ENCODE results near the gene DBF4. TPM values are rescaled to one million over a fixed set of nuclear protein-coding genes. Genes with fewer than 3 reads are reported as not detected.
"Not testable (repeated sequence)": the region's sequence is repeated elsewhere in the genome, so short reads cannot be mapped to it uniquely, and the experiment has no call there.

DBF4 gene
- total and polyA plus RNA-seq, 2 of the 4 experiments (the other 2 are of a cell fraction), result 6.4 to 7.2 TPM

- BruUV-seq (replicated peaks); H4K91ac ChIP-seq (ENCODE audit: insufficient read depth, low read depth, low read length); H3K4me2 ChIP-seq (ENCODE audit: low read depth, low read length); CTCF ChIA-PET; H2AK9ac ChIP-seq (replicated peaks; ENCODE audit: low read depth, low read length, poor library complexity); H3K9me1 ChIP-seq (ENCODE audit: insufficient read depth, low read length); H2AK5ac ChIP-seq (ENCODE audit: low read depth, low read length); H3K18ac ChIP-seq (ENCODE audit: low read depth, low read length); H3K4me1 ChIP-seq (ENCODE audit: control insufficient read depth, insufficient read depth, low read length); H3K23ac ChIP-seq (ENCODE audit: low read depth, low read length); DNase-seq; in situ Hi-C loops (cut with MboI; ENCODE audit: low sequenced_read_pairs); H3K9ac ChIP-seq (ENCODE audit: low read depth, low read length); H3K27ac ChIP-seq (ENCODE audit: insufficient read depth, low read length); intact Hi-C loops (cut with micrococcal nuclease); H3K4ac ChIP-seq (ENCODE audit: low read depth, low read length); ATAC-seq (ENCODE audit: low read depth); H3K36me3 ChIP-seq (ENCODE audit: control insufficient read depth, insufficient read depth, low read length); H3K9me3 ChIP-seq (ENCODE audit: control insufficient read depth, insufficient read depth, low read length); H4K20me1 ChIP-seq (ENCODE audit: insufficient read depth, low read length); H2AFZ ChIP-seq (replicated peaks; ENCODE audit: low read length, poor library complexity); H4K5ac ChIP-seq (ENCODE audit: low read depth, low read length); H2BK120ac ChIP-seq (ENCODE audit: low read depth, low read length); dilution Hi-C loops (cut with HindIII; ENCODE audit: low sequenced_read_pairs, unreplicated experiment); H3K4me3 ChIP-seq (ENCODE audit: insufficient read depth, low read depth, low read length); H3K56ac ChIP-seq (ENCODE audit: extremely low read depth, insufficient read depth, low read length); H3K79me1 ChIP-seq (ENCODE audit: low read depth in 1 of 2, low read length in 2 of 2); H2BK20ac ChIP-seq (ENCODE audit: low read depth, low read length); POLR2A ChIA-PET (ENCODE audit: unreplicated experiment); H3K27me3 ChIP-seq (ENCODE audit: control insufficient read depth, insufficient read depth, low read length); H2BK5ac ChIP-seq (ENCODE audit: low read depth, low read length, poor library complexity, severe bottlenecking); H4K8ac ChIP-seq (ENCODE audit: low read depth in 2 of 2, low read length in 2 of 2); H3K14ac ChIP-seq (replicated peaks; ENCODE audit: low read depth, low read length); H2BK15ac ChIP-seq (ENCODE audit: low read depth, low read length): not testable (repeated sequence)
- 75% methylated on average over 2 of the region's 8 CpGs; no CpG with 5 or more reads in 1 of the 2 experiments for WGBS, 2 experiments (ENCODE audit: extremely low coverage in 2 of 2, insufficient read length in 1 of 2)
These were observed 46.6 kb downstream of the DBF4 start for GRCh38 chr7:87922759-87923395.

Measured in IMR-90 (cell line).